ENCODE data around the gene RAB26. TPM values are rescaled to one million over a fixed set of nuclear protein-coding genes. Genes with fewer than 3 reads are reported as not detected.
"Not testable (repeated sequence)": the region's sequence is repeated elsewhere in the genome, so short reads cannot be mapped to it uniquely, and the experiment has no call there.

The RAB26 gene
- total and polyA plus RNA-seq, 12 donors = 0.26 to 6.4 (median 1.6) TPM

GRCh38 chr16:2135770-2136490 lies 12.5 kb upstream of the RAB26 start, which contains the start of gene PKD1:
Gene PKD1 (minus strand): TSS chr16:2135898. CDS start chr16:2135689, 209 bp downstream.
- intact Hi-C loops (cut with DNase I); H3K9me3 ChIP-seq; H3K27me3 ChIP-seq; H3K36me3 ChIP-seq: not testable (repeated sequence)
- Histone ChIP-seq H3K27ac (peak within 1 kb of the TSS; percentile 61 to 82 (median 76)), H3K4me3 (peak within 1 kb of the TSS; percentile 49 to 67 (median 64)), H3K4me1 (peaks cover 0 to 27% (median 10%) of the 10 kb centered on the region in 9 donors)
- 0 to 1% methylated on average over 31 to 61 of the region's 81 CpGs for WGBS, 2 donors
- DNase-seq = peak; percentile 95 to 100
- ATAC-seq = peak; percentile 81 to 91 (median 90)

GRCh38 chr16:2142942-2143877 lies 5.2 kb upstream of the RAB26 start:
- intact Hi-C loops (cut with DNase I) = loop anchor here in 4 of 10 donors (5.0 to 10.0 kb wide), 4 partner anchors 58 to 141 kb away; partner anchors contain the start of gene ZNF598 (in 1 of the 4)
- TF ChIP-seq CTCF (IDR thresholded peaks at IDR 0.05) = no peak
- ATAC-seq = no peak
- Histone ChIP-seq H3K27me3 (no peaks in the 10 kb centered on the region), H3K27ac (no peak overlapping the region), H3K36me3 (no peaks in the 10 kb centered on the region), H3K9me3 (no peaks in the 10 kb centered on the region), H3K4me1 (peaks cover 0 to 21% (median 11%) of the 10 kb centered on the region in 9 donors), H3K4me3 (no peak overlapping the region)
- WGBS, 2 donors = 78 to 80% methylated on average over 31 of the region's 31 CpGs
- no peak for DNase-seq

GRCh38 chr16:2143878-2144485 lies 4.4 kb upstream of the RAB26 start:
- Histone ChIP-seq H3K27me3 (peaks cover 0 to 4% (median 0%) of the 10 kb centered on the region in 7 donors), H3K4me1 (peaks cover 4 to 26% (median 16%) of the 10 kb centered on the region in 9 donors), H3K27ac (no peak overlapping the region), H3K4me3 (no peak overlapping the region), H3K36me3 (no peaks in the 10 kb centered on the region), H3K9me3 (no peaks in the 10 kb centered on the region)
- DNase-seq (no peak), ATAC-seq (no peak)
- 81 to 83% methylated on average over 17 of the region's 17 CpGs for WGBS, 2 donors
- TF ChIP-seq CTCF (IDR thresholded peaks at IDR 0.05) = no peak
- intact Hi-C loops (cut with DNase I) = loop anchor here in 4 of 10 donors (5.0 to 10.0 kb wide), 4 partner anchors 59 to 142 kb away; partner anchors contain the start of gene ZNF598 (in 1 of the 4)

- WGBS, 2 donors = 81 to 86% methylated on average over 5 of the region's 5 CpGs
- intact Hi-C loops (cut with DNase I) = loop anchor here in 2 of 10 donors (10.0 kb wide), 2 partner anchors 61 to 141 kb away; partner anchors contain the start of gene ZNF598 (in 1 of the 2)
- H3K4me3 ChIP-seq = no peak overlapping the region
- ATAC-seq = no peak
- H3K27me3 ChIP-seq = peaks cover 0 to 14% (median 0%) of the 10 kb centered on the region in 7 donors
- H3K4me1 ChIP-seq = peaks cover 7 to 35% (median 29%) of the 10 kb centered on the region in 9 donors
- TF ChIP-seq CTCF (IDR thresholded peaks at IDR 0.05) = no peak
- peaks cover 0 to under 1% (median 0%) of the 10 kb centered on the region in 9 donors for H3K36me3 ChIP-seq
- no peak overlapping the region for H3K27ac ChIP-seq
- no peak for DNase-seq
- H3K9me3 ChIP-seq = no peaks in the 10 kb centered on the region
Measured at GRCh38 chr16:2145843-2146242, 2.6 kb upstream of the RAB26 start.

All from heart right ventricle (tissue), 16 donors.